ENCODE measurements around the gene SERPINF2.

Gene SERPINF2

GRCh38 chr17:1803280-1803679, 60.6 kb downstream of the SERPINF2 start:
- H2AFZ ChIP-seq (ENCODE audit: low read length): no peak overlapping the region
- peaks cover 8% of the 10 kb centered on the region for H3K4me1 ChIP-seq (ENCODE audit: insufficient read depth, low read length, severe bottlenecking)
- H3F3A ChIP-seq (ENCODE audit: insufficient read depth, low read length): no peaks in the 10 kb centered on the region
- H3K4me3 ChIP-seq (ENCODE audit: low read depth, low read length, poor library complexity, severe bottlenecking): no peak overlapping the region
- peak overlapping the region; percentile 35 for H3K27ac ChIP-seq (ENCODE audit: low read depth, low read length, poor library complexity, severe bottlenecking)
- H3K9me3 ChIP-seq (ENCODE audit: low read length): no peaks in the 10 kb centered on the region
- no peaks in the 10 kb centered on the region for H4K20me1 ChIP-seq (ENCODE audit: insufficient read depth, low read length)
- H3K27me3 ChIP-seq (ENCODE audit: insufficient read depth, low read length): no peaks in the 10 kb centered on the region
- H3K36me3 ChIP-seq (ENCODE audit: insufficient read depth, low read length): peaks cover 67% of the 10 kb centered on the region
- TF ChIP-seq, protein P1, sequence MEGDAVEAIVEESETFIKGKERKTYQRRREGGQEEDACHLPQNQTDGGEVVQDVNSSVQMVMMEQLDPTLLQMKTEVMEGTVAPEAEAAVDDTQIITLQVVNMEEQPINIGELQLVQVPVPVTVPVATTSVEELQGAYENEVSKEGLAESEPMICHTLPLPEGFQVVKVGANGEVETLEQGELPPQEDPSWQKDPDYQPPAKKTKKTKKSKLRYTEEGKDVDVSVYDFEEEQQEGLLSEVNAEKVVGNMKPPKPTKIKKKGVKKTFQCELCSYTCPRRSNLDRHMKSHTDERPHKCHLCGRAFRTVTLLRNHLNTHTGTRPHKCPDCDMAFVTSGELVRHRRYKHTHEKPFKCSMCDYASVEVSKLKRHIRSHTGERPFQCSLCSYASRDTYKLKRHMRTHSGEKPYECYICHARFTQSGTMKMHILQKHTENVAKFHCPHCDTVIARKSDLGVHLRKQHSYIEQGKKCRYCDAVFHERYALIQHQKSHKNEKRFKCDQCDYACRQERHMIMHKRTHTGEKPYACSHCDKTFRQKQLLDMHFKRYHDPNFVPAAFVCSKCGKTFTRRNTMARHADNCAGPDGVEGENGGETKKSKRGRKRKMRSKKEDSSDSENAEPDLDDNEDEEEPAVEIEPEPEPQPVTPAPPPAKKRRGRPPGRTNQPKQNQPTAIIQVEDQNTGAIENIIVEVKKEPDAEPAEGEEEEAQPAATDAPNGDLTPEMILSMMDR (IDR thresholded peaks at IDR 0.05; ENCODE audit: low read length): no peak
- TF ChIP-seq EZH2 (IDR thresholded peaks at IDR 0.05; ENCODE audit: borderline replicate concordance, low read length): no peak
- no peak overlapping the region for H3K4me2 ChIP-seq (ENCODE audit: low read length)
- H3K9ac ChIP-seq (ENCODE audit: low read length): no peak overlapping the region
- H3K9me2 ChIP-seq (ENCODE audit: low read depth, low read length): no peaks in the 10 kb centered on the region
- no peaks in the 10 kb centered on the region for H3K79me2 ChIP-seq (ENCODE audit: insufficient read depth, low read length)
